ENCODE results near the gene LARP4B.

Gene LARP4B

GRCh38 chr10:805620-806305 is 125.7 kb downstream of the LARP4B start:
- DNase-seq = no peak

GRCh38 chr10:804787-805619 is 126.5 kb downstream of the LARP4B start:
- no peak for DNase-seq

- no peak for DNase-seq
These were observed 127.2 kb downstream of the LARP4B start for GRCh38 chr10:804191-804781.

- DNase-seq = no peak
These were observed 128.3 kb downstream of the LARP4B start for GRCh38 chr10:803041-803741.

GRCh38 chr10:802506-802905 is 129.0 kb downstream of the LARP4B start:
- no peak for DNase-seq

GRCh38 chr10:797179-797578 is 134.3 kb downstream of the LARP4B start:
- DNase-seq = no peak

GRCh38 chr10:796233-796632 is 135.3 kb downstream of the LARP4B start:
- DNase-seq = no peak

- DNase-seq = peak; percentile 13
These were observed 137.0 kb downstream of the LARP4B start for GRCh38 chr10:794382-794956.

- no peak for DNase-seq
These were observed 138.8 kb downstream of the LARP4B start for GRCh38 chr10:792792-793100.

GRCh38 chr10:792083-792791 is 139.3 kb downstream of the LARP4B start:
- DNase-seq = no peak

GRCh38 chr10:791639-792038 is 139.9 kb downstream of the LARP4B start:
- DNase-seq = no peak

GRCh38 chr10:790821-791551 is 140.5 kb downstream of the LARP4B start:
- DNase-seq = no peak

- no peak for DNase-seq
These were observed 141.4 kb downstream of the LARP4B start for GRCh38 chr10:789831-790701.

- no peak for DNase-seq
These were observed 142.4 kb downstream of the LARP4B start for GRCh38 chr10:788796-789748.

GRCh38 chr10:787933-788651 is 143.4 kb downstream of the LARP4B start:
- no peak for DNase-seq

GRCh38 chr10:786633-787474 is 144.7 kb downstream of the LARP4B start:
- DNase-seq = no peak

- DNase-seq = no peak
These were observed 145.7 kb downstream of the LARP4B start for GRCh38 chr10:785861-786214.

All from NCI-H1694 (cell line).